Activated CD8-positive, alpha-beta memory T cell treated with anti-CD3 and anti-CD28 coated beads, Interleukin-2, amount 10 ng/mL, durations not matched to agents 7 days and 5 days (primary cell): Measurements from ENCODE around the gene B9D2. TPM values are rescaled to one million over a fixed set of nuclear protein-coding genes. Genes with fewer than 3 reads are reported as not detected.
"Not testable (repeated sequence)": the region's sequence is repeated elsewhere in the genome, so short reads cannot be mapped to it uniquely, and the experiment has no call there.

Source experiments
- ATAC-seq: fragments of 150-1000 bp; cut with Tn5 transposase; one replicate; pipeline ENCODE4 v1.10.0; 2021; ENCODE audit warnings: moderate library complexity
- CTCF ChIA-PET: fragments of 350-600 bp; sonication (Branson Sonifier 250); formaldehyde crosslinking; loops from one replicate; lab custom pipeline; 2021; ENCODE audit warnings: antibody characterized with exemption; lab: Charles Lee
- DNase-seq: peaks from one replicate; pipeline ENCODE4 v3.0.0-alpha.2; 2020
- H3K27ac Mint-ChIP-seq: one replicate; pipeline ENCODE4 v1.8.0; 2021; ENCODE audit warnings: mild to moderate bottlenecking, mixed read lengths
- H3K27me3 Mint-ChIP-seq: one replicate; pipeline ENCODE4 v1.8.0; 2021; ENCODE audit warnings: mixed read lengths
- H3K36me3 Mint-ChIP-seq: one replicate; pipeline ENCODE4 v1.8.0; 2021; ENCODE audit warnings: mild to moderate bottlenecking, mixed read lengths
- H3K4me1 Mint-ChIP-seq: one replicate; pipeline ENCODE4 v1.8.0; 2021; ENCODE audit warnings: mixed read lengths
- H3K4me3 Mint-ChIP-seq: one replicate; pipeline ENCODE4 v1.8.0; 2021; ENCODE audit warnings: mild to moderate bottlenecking, moderate library complexity, mixed read lengths
- H3K9me3 Mint-ChIP-seq: one replicate; pipeline ENCODE4 v1.8.0; 2022; ENCODE audit warnings: low read depth, mixed read lengths
- total RNA-seq, 2 experiments: library from RNA; stranded (reverse); gene quantifications; one replicate each; pipeline ENCODE4 v1.2.3, GENCODE V29; 2021

Gene B9D2
- total RNA-seq, 2 experiments from 2014 or later: 8.2 to 9.3 TPM

- DNase-seq (no peak), ATAC-seq (no peak)
- peak overlapping the region; percentile 41 for H3K27ac Mint-ChIP-seq
- H3K27me3 Mint-ChIP-seq: no peaks in the 10 kb centered on the region
- peaks cover 25% of the 10 kb centered on the region for H3K4me1 Mint-ChIP-seq
- CTCF ChIA-PET: no interaction called here
- no peaks in the 10 kb centered on the region for H3K9me3 Mint-ChIP-seq
- no peak overlapping the region for H3K4me3 Mint-ChIP-seq
- no peaks in the 10 kb centered on the region for H3K36me3 Mint-ChIP-seq
Observed at GRCh38 chr19:41401483-41401882, 37.5 kb upstream of the B9D2 start.

GRCh38 chr19:41399525-41399924, 35.6 kb upstream of the B9D2 start:
- Mint-ChIP-seq H3K4me1 (peaks cover 35% of the 10 kb centered on the region), H3K27ac (peak overlapping the region; percentile 50), H3K27me3 (no peaks in the 10 kb centered on the region), H3K4me3 (no peak overlapping the region), H3K9me3 (no peaks in the 10 kb centered on the region), H3K36me3 (no peaks in the 10 kb centered on the region)
- DNase-seq (no peak), ATAC-seq (no peak)
- CTCF ChIA-PET: interaction anchor here (1.3 kb wide), 1 partner anchor 11 kb away, joined by 3 read pairs; no protein-coding TSS in a partner anchor

DNA sequence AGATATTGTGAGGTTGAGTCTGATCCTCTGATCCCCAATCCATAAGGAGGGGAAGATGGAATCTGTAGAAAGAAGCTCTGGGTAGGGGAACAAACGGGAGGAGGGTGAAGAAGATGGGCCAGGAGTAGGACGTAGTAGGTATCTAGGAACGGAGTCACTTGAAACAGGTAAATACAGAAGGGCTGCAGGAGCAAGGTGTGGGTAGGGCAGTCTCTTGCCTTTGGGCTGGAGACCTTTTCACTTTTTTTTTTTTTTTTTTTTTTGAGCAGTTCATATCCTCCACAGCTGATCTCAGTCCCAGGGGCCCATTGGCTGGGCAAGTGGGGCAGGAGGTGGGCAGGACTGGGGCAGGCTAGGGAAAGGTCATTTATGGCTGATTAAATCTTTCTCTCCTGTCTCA, 35.1 kb upstream of the B9D2 start:
- no peak for ATAC-seq
- no peaks in the 10 kb centered on the region for H3K36me3 Mint-ChIP-seq
- peaks cover 35% of the 10 kb centered on the region for H3K4me1 Mint-ChIP-seq
- H3K27ac Mint-ChIP-seq: peak overlapping the region; percentile 4
- H3K4me3 Mint-ChIP-seq: peak overlapping the region; percentile 97
- H3K9me3 Mint-ChIP-seq: no peaks in the 10 kb centered on the region
- CTCF ChIA-PET: interaction anchor here (1.2 to 1.3 kb wide), 2 partner anchors 11 to 195 kb away, joined by 3 read pairs; no protein-coding TSS in a partner anchor
- no peak for DNase-seq
- H3K27me3 Mint-ChIP-seq: no peaks in the 10 kb centered on the region

GRCh38 chr19:41398598-41398997, 34.6 kb upstream of the B9D2 start:
- CTCF ChIA-PET: interaction anchor here (1.2 to 1.3 kb wide), 3 partner anchors 10 to 194 kb away, joined by 3 read pairs; no protein-coding TSS in a partner anchor
- ATAC-seq: no peak
- peaks cover 37% of the 10 kb centered on the region for H3K4me1 Mint-ChIP-seq

DNA sequence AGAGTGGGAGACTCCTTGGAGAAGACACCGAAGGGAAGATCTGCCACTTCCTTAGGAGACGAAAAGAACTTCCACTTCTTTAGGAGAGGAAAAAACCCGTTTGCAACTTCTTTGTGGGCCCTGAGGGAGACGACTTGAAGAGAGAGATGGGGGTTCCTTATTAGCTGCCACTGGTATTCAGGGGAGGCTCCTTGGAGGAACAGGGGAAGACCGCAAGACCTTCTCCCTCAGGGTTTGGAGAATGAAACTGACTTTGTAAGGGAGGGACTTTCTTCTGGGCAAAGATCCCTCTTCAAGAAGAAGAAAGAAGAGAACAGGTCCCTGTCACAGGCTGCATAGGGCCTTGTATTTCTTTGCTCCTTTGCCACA, 34.1 kb upstream of the B9D2 start:
- Mint-ChIP-seq H3K27me3 (no peaks in the 10 kb centered on the region), H3K9me3 (no peaks in the 10 kb centered on the region)
- CTCF ChIA-PET: interaction anchor here (1.2 to 1.3 kb wide), 3 partner anchors 10 to 194 kb away, joined by 3 read pairs; no protein-coding TSS in a partner anchor

More at GRCh38 chr19:41398598-41398997, 34.6 kb upstream of the B9D2 start:
- no peaks in the 10 kb centered on the region for H3K36me3 Mint-ChIP-seq
- no peaks in the 10 kb centered on the region for H3K27me3 Mint-ChIP-seq
- peak overlapping the region; percentile 97 for H3K4me3 Mint-ChIP-seq
- H3K27ac Mint-ChIP-seq: peak overlapping the region; percentile 97
- H3K9me3 Mint-ChIP-seq: no peaks in the 10 kb centered on the region
- no peak for DNase-seq

DNA sequence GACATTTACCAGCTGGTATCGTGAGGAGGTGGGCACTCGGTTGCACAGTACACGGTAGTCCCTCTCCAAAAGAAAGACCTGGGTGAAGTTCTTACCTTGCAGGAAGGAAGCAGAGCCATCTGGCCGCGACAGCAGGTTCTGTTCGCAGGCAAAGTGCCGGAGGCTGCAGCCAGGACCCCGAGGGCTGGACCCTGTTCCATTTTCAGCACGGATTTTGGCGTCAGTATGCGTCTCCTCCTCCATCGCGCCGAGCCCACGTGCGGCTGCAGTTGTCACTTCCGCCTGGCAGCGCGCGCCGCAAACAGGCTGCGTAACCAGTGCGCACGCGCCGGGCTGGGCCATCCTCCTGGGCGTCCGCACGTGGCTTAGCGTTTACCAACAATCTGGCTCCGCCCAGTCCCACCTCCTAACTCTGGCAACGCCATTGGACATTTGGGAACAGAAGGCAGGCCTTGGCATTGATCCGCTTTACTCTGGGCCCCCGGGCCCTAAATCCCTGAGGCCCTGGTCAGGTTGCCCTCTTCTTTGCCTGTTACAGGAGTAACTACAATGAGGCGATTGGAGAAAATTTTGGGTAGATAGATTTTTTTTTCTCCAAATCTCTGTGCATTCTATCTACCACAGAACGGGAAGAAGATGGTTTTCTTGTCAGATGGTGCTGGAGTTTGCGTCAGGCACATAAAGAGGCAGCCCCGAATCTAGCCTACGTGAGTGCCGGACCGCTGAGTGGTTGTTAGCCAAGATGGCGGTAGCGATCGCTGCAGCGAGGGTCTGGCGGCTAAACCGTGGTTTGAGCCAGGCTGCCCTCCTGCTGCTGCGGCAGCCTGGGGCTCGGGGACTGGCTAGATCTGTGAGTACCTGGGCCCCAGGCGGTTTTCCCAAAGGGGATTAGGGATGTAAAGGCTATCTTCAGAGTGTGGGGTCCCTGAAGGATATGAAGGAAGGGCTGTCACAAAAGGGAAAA, 33.4 kb upstream of the B9D2 start, which contains the start of the genes BCKDHA and EXOSC5:
Gene BCKDHA, plus strand, starts transcription at position 733 of the 964 bp plus-strand sequence. Its CDS starts 10 bp downstream, at position 743.
Gene EXOSC5, minus strand, starts transcription at position 274 of the 964 bp plus-strand sequence. Its CDS starts 31 bp downstream, at position 243.
- H3K36me3 Mint-ChIP-seq: no peaks in the 10 kb centered on the region
- peak; percentile 100 for DNase-seq
- H3K27ac Mint-ChIP-seq: peak within 1 kb of the TSS; percentile 97
- CTCF ChIA-PET: interaction anchor here (1.3 kb wide), 1 partner anchor 34 kb away, joined by 3 read pairs; no protein-coding TSS in a partner anchor
- peak; percentile 98 for ATAC-seq
- no peaks in the 10 kb centered on the region for H3K27me3 Mint-ChIP-seq
- peak within 1 kb of the TSS; percentile 97 for H3K4me3 Mint-ChIP-seq
- peaks cover 37% of the 10 kb centered on the region for H3K4me1 Mint-ChIP-seq
- H3K9me3 Mint-ChIP-seq: no peaks in the 10 kb centered on the region

More for the DNA sequence above, 34.1 kb upstream of the B9D2 start:
- Mint-ChIP-seq H3K4me3 (peak overlapping the region; percentile 97), H3K27ac (peak overlapping the region; percentile 97), H3K4me1 (peaks cover 37% of the 10 kb centered on the region), H3K36me3 (no peaks in the 10 kb centered on the region)
- no peak for ATAC-seq
- DNase-seq: no peak

DNA sequence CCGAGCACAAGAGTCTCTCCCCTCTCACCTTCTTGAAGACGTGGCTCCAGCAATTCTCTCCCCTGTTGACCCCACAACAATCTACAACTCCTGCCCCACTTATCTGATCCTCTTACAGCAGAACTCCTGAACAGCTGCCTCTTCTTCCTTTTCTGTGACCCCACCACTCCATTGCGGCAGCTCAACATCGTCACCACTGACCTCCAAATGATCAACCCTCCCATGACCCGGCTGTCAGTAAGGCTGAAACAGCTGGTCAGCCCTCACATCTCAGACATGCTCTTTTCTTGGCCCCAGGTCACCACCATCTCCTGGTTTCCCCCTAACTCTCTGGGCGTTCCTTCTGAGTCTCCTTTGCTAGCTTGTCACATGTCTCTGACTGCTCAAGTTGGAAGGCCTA, 31.4 kb upstream of the B9D2 start:
- Mint-ChIP-seq H3K9me3 (no peaks in the 10 kb centered on the region), H3K27me3 (no peaks in the 10 kb centered on the region), H3K4me1 (peaks cover 34% of the 10 kb centered on the region), H3K36me3 (peaks cover 6% of the 10 kb centered on the region), H3K4me3 (peak overlapping the region; percentile 6), H3K27ac (no peak overlapping the region)
- DNase-seq: no peak
- no peak for ATAC-seq
- CTCF ChIA-PET: no interaction called here

GRCh38 chr19:41392775-41393174, 28.8 kb upstream of the B9D2 start:
- ATAC-seq: no peak
- H3K36me3 Mint-ChIP-seq: peaks cover 9% of the 10 kb centered on the region
- H3K4me3 Mint-ChIP-seq: no peak overlapping the region
- peaks cover 16% of the 10 kb centered on the region for H3K4me1 Mint-ChIP-seq
- no peaks in the 10 kb centered on the region for H3K9me3 Mint-ChIP-seq
- DNase-seq: no peak
- CTCF ChIA-PET: no interaction called here
- no peaks in the 10 kb centered on the region for H3K27me3 Mint-ChIP-seq
- H3K27ac Mint-ChIP-seq: no peak overlapping the region

DNA sequence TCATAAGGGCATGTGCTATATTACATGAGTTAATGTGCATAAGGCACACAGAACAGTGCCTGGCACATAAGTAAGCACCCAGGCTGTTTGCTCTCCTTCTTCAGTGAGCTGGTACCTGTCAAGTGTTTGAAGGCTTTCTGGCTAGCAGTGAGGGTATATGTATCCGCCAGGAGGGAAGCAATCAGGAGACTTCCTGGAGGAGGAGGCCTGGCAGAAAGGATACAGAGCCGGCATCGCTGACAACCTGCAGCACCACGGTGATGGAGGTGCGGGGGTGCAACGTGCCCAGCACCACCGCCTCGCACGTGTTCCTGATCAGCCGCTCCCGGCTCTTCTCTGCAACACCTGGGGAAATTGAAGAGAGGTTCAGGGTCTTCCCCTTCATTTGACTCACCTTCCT, 27.7 kb upstream of the B9D2 start:
- CTCF ChIA-PET: no interaction called here
- Mint-ChIP-seq H3K9me3 (no peaks in the 10 kb centered on the region), H3K4me3 (no peak overlapping the region), H3K27ac (no peak overlapping the region), H3K4me1 (peaks cover 14% of the 10 kb centered on the region), H3K36me3 (peaks cover 9% of the 10 kb centered on the region), H3K27me3 (no peaks in the 10 kb centered on the region)
- DNase-seq: no peak
- ATAC-seq: no peak

DNA sequence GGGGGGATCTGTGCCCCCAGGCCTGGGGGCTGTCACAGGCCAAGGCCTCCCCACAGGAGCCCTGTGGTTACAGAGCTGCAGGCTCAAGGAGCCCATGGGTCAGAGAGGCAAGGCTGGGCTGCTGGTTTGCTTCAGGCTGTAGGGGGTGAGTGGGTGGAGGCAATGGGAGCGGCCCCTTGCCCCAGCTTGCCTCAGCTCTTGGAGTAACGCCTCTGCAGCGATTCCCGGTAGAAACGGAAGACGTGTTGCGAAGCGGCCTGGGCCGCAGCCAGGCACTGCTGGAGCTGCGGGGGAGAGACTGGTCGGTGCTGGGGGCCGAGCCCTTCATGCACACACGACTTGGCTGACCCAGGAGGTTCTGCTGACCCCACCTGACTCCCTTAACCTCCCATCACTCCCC, 22.5 kb upstream of the B9D2 start:
- ATAC-seq (no peak), DNase-seq (no peak)
- Mint-ChIP-seq H3K9me3 (no peaks in the 10 kb centered on the region), H3K4me1 (no peaks in the 10 kb centered on the region), H3K27ac (no peak overlapping the region), H3K4me3 (no peak overlapping the region), H3K36me3 (peaks cover 8% of the 10 kb centered on the region), H3K27me3 (no peaks in the 10 kb centered on the region)
- CTCF ChIA-PET: no interaction called here

GRCh38 chr19:41384351-41384750, 20.4 kb upstream of the B9D2 start:
- ATAC-seq (no peak), DNase-seq (no peak)
- Mint-ChIP-seq H3K4me1 (no peaks in the 10 kb centered on the region), H3K27me3 (no peaks in the 10 kb centered on the region), H3K36me3 (peaks cover 1% of the 10 kb centered on the region), H3K9me3 (no peaks in the 10 kb centered on the region), H3K4me3 (no peak overlapping the region), H3K27ac (no peak overlapping the region)
- CTCF ChIA-PET: interaction anchor here (1.4 kb wide), 1 partner anchor 180 kb away, joined by 4 read pairs; no protein-coding TSS in a partner anchor

DNA sequence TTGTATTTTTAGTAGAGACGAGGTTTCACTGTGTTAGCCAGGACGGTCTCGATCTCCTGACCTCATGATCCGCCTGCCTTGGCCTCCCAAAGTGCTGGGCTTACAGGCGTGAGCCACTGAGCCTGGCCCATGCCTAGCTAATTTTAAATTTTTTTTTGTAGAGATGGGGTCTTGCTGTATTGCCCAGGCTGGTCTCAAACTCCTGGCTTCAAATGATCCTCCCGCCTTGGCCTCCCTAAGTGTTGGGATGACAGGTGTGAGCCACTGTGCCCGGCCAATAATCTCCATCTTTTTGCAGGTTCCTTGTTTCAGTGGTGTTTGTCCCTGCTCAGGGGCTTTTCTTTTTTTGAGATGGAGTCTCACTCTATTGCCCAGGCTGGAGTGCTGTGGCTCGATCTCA, 17.6 kb upstream of the B9D2 start:
- H3K27me3 Mint-ChIP-seq, H3K9me3 Mint-ChIP-seq, H3K27ac Mint-ChIP-seq, DNase-seq, ATAC-seq, H3K4me1 Mint-ChIP-seq, H3K36me3 Mint-ChIP-seq, H3K4me3 Mint-ChIP-seq, CTCF ChIA-PET: not testable (repeated sequence)

GRCh38 chr19:41377977-41378709, 14.2 kb upstream of the B9D2 start:
- CTCF ChIA-PET: interaction anchor here (0.7 to 0.9 kb wide), 2 partner anchors 61 to 252 kb away, joined by 3 read pairs; partner anchors contain the start of gene DMAC2
- ATAC-seq (peak; percentile 39), DNase-seq (no peak)
- no peaks in the 10 kb centered on the region for H3K27me3 Mint-ChIP-seq
- H3K4me1 Mint-ChIP-seq: peaks cover 11% of the 10 kb centered on the region
- no peak overlapping the region for H3K4me3 Mint-ChIP-seq
- no peaks in the 10 kb centered on the region for H3K9me3 Mint-ChIP-seq
- peaks cover 3% of the 10 kb centered on the region for H3K36me3 Mint-ChIP-seq
- H3K27ac Mint-ChIP-seq: no peak overlapping the region
